Mesodermal cell (in vitro differentiated cells): ENCODE results near the gene NAP1L1.

Experiments
- H3K27ac ChIP-seq: 2 replicates; pipeline ENCODE4 v1.7.0; 2013; ENCODE audit warnings: mild to moderate bottlenecking, low read depth, low read length, moderate library complexity; ENCODE audit not compliant: severe bottlenecking
- H3K36me3 ChIP-seq: 2 replicates; pipeline ENCODE4 v1.7.1; 2013; ENCODE audit warnings: mild to moderate bottlenecking, low read length, moderate library complexity; ENCODE audit not compliant: control insufficient read depth, insufficient read depth
- H3K4me1 ChIP-seq: one replicate; pipeline ENCODE4 v1.7.1; 2013; ENCODE audit warnings: mild to moderate bottlenecking, low read length; ENCODE audit not compliant: insufficient read depth, control insufficient read depth, poor library complexity, severe bottlenecking
- H3K4me3 ChIP-seq: 2 replicates; pipeline ENCODE4 v1.7.0; 2013; ENCODE audit warnings: low read length, control low read depth, mild to moderate bottlenecking; ENCODE audit not compliant: insufficient read depth, poor library complexity, severe bottlenecking; ENCODE audit errors: extremely low read depth
- H3K9me3 ChIP-seq: 2 replicates; pipeline ENCODE4 v1.7.1; 2013; ENCODE audit warnings: mild to moderate bottlenecking, low read length, moderate library complexity; ENCODE audit not compliant: control insufficient read depth
- WGBS, 2 experiments: methylation state at CpG; one replicate each; pipeline ENCODE4 v1.1.5; 2013; ENCODE audit warnings: missing lambda C conversion rate in 2 of 2; ENCODE audit not compliant: insufficient coverage in 2 of 2; 5-methylcytosine and 5-hydroxymethylcytosine counted together

The NAP1L1 gene

GRCh38 chr12:76029982-76030340 is 54.5 kb downstream of the NAP1L1 start:
- H3K27ac ChIP-seq = peak overlapping the region; percentile 94

GRCh38 chr12:76028571-76029277 is 55.8 kb downstream of the NAP1L1 start:
- Histone ChIP-seq H3K27ac (peak overlapping the region; percentile 25), H3K9me3 (no peaks in the 10 kb centered on the region), H3K4me3 (peak overlapping the region; percentile 97), H3K4me1 (peaks cover 10% of the 10 kb centered on the region), H3K36me3 (peaks cover 34% of the 10 kb centered on the region)
- 64 to 80% methylated on average over 1 to 2 of the region's 3 CpGs for WGBS, 2 experiments

More at GRCh38 chr12:76029982-76030340, 54.5 kb downstream of the NAP1L1 start:
- H3K9me3 ChIP-seq = no peaks in the 10 kb centered on the region
- WGBS, 2 experiments = 0 to 1% methylated on average over 9 to 19 of the region's 22 CpGs
- H3K36me3 ChIP-seq = peaks cover 34% of the 10 kb centered on the region
- peak overlapping the region; percentile 97 for H3K4me3 ChIP-seq
- peaks cover 19% of the 10 kb centered on the region for H3K4me1 ChIP-seq

GRCh38 chr12:76026643-76027063 is 57.8 kb downstream of the NAP1L1 start:
- Histone ChIP-seq H3K27ac (peak overlapping the region; percentile 44), H3K36me3 (peaks cover 34% of the 10 kb centered on the region), H3K4me3 (no peak overlapping the region), H3K4me1 (peaks cover 9% of the 10 kb centered on the region), H3K9me3 (no peaks in the 10 kb centered on the region)
- WGBS, 2 experiments = 100% methylated on average over 1 of the region's 1 CpG; no CpG with 5 or more reads in 1 of the 2 experiments

- Histone ChIP-seq H3K9me3 (no peaks in the 10 kb centered on the region), H3K27ac (peak overlapping the region; percentile 44), H3K4me3 (no peak overlapping the region), H3K4me1 (peaks cover 14% of the 10 kb centered on the region), H3K36me3 (peaks cover 34% of the 10 kb centered on the region)
- WGBS, 2 experiments = 82 to 97% methylated on average over 4 to 6 of the region's 7 CpGs
These were observed 58.6 kb downstream of the NAP1L1 start for GRCh38 chr12:76025601-76026575.

GRCh38 chr12:76024942-76025600 is 59.4 kb downstream of the NAP1L1 start:
- Histone ChIP-seq H3K4me3 (no peak overlapping the region), H3K4me1 (peaks cover 20% of the 10 kb centered on the region), H3K27ac (peak overlapping the region; percentile 23), H3K36me3 (peaks cover 33% of the 10 kb centered on the region), H3K9me3 (no peaks in the 10 kb centered on the region)
- WGBS, 2 experiments = 80% methylated on average over 1 of the region's 3 CpGs; no CpG with 5 or more reads in 1 of the 2 experiments

GRCh38 chr12:76024102-76024781 is 60.2 kb downstream of the NAP1L1 start:
- WGBS, 2 experiments = 75 to 84% methylated on average over 4 to 7 of the region's 8 CpGs

DNA sequence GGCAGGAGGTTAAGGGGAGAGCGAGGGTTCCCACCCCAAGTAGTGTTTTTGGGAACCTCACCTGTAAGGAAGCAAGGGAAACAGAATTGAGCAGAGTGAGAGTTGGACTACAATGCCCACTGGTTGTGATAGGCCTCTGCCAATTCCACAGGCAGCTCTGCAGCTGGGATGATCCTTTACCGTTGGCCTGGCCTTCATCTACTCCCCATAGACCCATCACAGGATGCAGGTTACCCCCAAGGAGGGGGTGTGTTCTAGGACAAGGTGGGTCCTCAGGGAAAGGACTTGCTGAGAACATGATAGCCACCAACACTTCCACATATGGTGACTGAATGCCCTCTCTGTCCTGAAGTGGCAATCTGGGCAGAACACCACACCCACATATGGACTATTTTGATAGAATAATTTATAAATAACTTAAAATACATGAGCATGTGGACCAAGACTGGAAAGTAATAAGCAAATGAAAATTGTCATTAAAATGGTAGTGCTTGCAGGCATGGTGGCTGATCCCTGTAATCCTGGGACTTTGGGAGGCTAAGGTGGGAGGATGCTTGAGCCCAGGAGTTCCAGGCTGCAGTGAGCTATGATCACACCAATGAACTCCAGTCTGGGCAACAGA is 61.3 kb downstream of the NAP1L1 start:
- no peak overlapping the region for H3K27ac ChIP-seq
- WGBS, 2 experiments = 100% methylated on average over 1 of the region's 2 CpGs
- H3K4me3 ChIP-seq = no peak overlapping the region
- peaks cover 17% of the 10 kb centered on the region for H3K36me3 ChIP-seq
- peaks cover 31% of the 10 kb centered on the region for H3K4me1 ChIP-seq
- no peaks in the 10 kb centered on the region for H3K9me3 ChIP-seq

More at GRCh38 chr12:76024102-76024781, 60.2 kb downstream of the NAP1L1 start:
- no peak overlapping the region for H3K4me3 ChIP-seq
- peaks cover 28% of the 10 kb centered on the region for H3K36me3 ChIP-seq
- no peak overlapping the region for H3K27ac ChIP-seq
- peaks cover 25% of the 10 kb centered on the region for H3K4me1 ChIP-seq
- no peaks in the 10 kb centered on the region for H3K9me3 ChIP-seq

GRCh38 chr12:76022506-76022905 is 62.0 kb downstream of the NAP1L1 start:
- H3K27ac ChIP-seq = no peak overlapping the region
- H3K9me3 ChIP-seq = no peaks in the 10 kb centered on the region
- WGBS, 2 experiments = 94 to 100% methylated on average over 1 to 3 of the region's 3 CpGs
- H3K4me3 ChIP-seq = no peak overlapping the region
- H3K4me1 ChIP-seq = peaks cover 35% of the 10 kb centered on the region
- H3K36me3 ChIP-seq = peaks cover 10% of the 10 kb centered on the region

DNA sequence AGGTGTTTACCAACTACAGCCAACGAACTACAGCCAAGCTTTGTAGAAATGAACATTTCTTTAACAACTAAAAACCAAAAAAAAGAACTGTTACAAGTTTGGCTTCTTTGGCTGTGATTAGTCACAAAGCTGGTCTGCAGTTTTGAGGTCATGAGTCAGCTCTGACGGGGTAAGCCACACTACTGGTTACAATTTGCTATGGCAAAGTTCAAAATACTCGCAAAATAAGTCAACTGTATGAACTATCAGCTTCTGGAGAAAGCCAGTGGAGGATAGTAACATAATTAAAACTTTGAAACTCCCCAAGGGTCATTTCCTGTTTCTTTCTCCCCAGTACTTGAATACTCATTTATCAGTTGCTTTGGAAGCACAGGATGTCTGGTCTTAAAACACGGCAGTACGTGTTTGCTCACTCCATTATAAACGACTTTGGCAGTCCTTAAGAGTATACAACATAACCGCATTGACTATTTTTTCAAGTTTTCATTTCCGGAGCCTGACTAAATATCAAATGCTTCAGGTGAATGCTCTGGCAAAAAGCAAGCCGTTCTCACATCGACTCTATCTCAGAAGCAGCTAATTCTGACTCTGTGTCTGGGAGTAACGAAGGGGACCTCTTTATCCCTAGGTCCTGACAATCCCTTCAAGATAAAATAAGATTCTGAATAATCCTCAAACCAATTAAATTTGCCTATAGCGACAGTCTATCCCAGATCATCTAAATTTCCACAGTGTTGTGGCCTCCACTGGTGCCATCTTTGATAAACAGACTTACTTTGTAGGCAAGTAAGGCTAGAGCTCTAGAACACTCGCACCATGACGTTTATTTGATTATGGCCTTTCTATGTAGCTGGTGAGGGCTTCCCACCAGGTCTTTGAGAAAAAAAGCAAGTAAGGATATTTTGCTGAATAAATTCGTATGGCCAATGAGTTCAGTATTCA is 63.5 kb downstream of the NAP1L1 start:
- peaks cover 27% of the 10 kb centered on the region for H3K4me1 ChIP-seq
- no peaks in the 10 kb centered on the region for H3K9me3 ChIP-seq
- peak overlapping the region; percentile 93 for H3K27ac ChIP-seq
- WGBS, 2 experiments = 70 to 79% methylated on average over 9 to 12 of the region's 15 CpGs
- H3K4me3 ChIP-seq = no peak overlapping the region
- H3K36me3 ChIP-seq = no peaks in the 10 kb centered on the region
